Retina (tissue), 1 donor: ENCODE results near the gene HIF1A.
"Not testable (repeated sequence)": the region's sequence is repeated elsewhere in the genome, so short reads cannot be mapped to it uniquely, and the experiment has no call there.

ENCODE experiments used
- DNase-seq: peaks from one replicate; pipeline ENCODE4 v3.0.0-alpha.2; 2016

Gene HIF1A

DNA sequence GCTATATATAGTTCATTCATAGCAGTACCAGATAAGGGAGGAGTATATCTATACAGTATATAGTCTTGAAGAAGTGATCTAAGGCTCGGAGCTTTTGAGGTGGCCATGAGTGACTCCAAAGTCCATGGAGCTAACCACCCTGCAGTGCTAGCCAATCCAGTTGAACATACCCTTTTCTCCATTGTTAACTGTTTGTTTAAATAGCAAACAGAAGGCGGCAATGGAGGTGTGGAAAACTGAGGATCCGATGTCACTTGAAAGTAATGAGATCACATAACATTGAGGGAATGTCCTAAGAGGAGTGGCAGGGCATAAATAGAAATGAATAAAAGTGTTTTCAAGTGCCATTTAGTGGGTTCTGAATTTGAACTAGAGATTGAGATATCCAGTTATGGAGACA lies 54.6 kb downstream of the HIF1A start:
- DNase-seq: no peak

- DNase-seq: peak; percentile 79
Measured at GRCh38 chr14:61750708-61751474, 55.6 kb downstream of the HIF1A start.

GRCh38 chr14:61751475-61751989 lies 56.2 kb downstream of the HIF1A start:
- DNase-seq: no peak

DNA sequence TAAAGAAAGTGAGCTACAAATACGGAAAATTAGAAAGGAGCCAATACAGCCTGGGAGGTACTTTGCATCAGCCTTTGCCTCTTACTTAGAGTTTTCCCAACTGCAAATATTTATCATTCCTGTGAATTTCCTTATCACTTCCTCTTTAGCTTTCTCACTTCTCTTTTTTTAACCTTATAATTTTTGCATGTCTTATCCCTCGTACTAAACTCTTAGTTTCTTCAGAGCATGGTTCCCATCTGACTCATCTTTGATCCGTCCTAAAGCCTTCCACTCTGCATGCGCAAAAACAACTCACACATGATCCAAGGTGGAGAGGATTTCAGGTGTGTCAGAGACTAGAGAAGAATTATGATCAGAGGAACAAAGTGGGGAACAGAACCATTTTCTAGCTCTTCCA lies 57.3 kb downstream of the HIF1A start:
- DNase-seq: no peak

- DNase-seq: no peak
Measured at GRCh38 chr14:61753631-61754030, 58.3 kb downstream of the HIF1A start.

GRCh38 chr14:61754627-61755381 lies 59.5 kb downstream of the HIF1A start:
- no peak for DNase-seq

GRCh38 chr14:61755382-61755742 lies 60.0 kb downstream of the HIF1A start:
- not testable (repeated sequence) for DNase-seq

DNA sequence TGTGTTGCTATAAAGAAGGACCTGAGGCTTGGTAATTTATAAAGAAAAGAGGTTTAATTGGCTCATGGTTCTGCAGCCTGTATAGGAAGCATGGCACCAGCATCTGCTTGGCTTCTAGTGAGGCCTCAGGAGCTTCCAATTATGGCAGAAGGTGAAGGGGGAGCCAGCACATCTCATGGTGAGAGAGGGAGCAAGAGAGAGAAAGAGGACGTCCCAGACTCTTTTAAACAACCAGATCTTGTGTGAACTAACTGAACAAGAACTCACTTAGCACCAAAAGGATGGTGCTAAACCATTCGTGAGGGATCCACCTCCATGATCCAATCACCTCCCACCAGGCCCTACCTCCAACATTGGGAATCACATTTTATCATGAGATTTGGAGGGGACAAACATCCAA lies 60.8 kb downstream of the HIF1A start:
- no peak for DNase-seq

DNA sequence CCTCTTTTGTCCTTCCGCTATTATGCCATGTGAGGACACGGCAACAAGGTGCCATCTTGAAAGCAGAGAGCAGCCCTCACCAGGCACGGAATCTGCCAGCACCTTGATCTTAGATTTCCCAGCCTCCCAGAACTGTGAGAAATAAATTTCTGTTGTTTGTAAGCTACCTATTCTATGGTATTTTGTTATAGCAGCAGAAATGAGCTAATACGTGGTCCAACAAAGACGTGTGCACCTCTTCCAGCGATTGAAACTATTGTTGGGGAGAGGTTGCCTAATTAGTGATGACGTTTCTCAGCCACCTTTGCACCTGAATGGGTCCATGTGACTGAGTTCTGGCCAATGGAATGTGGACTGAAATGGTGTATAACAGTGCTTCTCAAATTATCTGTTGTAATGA lies 64.6 kb downstream of the HIF1A start:
- no peak for DNase-seq

DNA sequence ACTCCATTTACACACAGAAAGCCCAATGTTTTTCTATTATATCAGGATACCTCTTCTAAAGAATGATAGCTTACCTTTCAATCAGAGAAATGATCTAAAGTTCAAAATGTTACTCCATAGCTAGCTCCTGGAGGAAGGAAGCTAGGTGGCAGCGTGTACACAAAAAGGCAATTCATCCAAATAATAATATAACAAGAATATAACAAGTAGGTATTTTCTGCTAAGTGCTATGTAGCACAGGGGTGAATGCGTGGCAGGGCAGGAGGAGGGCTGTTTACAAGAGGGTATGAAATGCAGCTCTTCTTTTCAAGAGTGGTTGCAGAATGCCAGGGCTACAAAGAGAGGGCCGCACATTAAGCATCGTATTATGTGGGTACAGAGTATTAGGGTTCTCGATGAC lies 66.2 kb downstream of the HIF1A start:
- no peak for DNase-seq

- peak; percentile 96 for DNase-seq
Measured at GRCh38 chr14:61761959-61762786, 66.9 kb downstream of the HIF1A start, which contains the start of gene SNAPC1. Gene SNAPC1, plus strand, starts transcription at chr14:61762420. Its CDS starts 41 bp downstream, at chr14:61762461.

DNA sequence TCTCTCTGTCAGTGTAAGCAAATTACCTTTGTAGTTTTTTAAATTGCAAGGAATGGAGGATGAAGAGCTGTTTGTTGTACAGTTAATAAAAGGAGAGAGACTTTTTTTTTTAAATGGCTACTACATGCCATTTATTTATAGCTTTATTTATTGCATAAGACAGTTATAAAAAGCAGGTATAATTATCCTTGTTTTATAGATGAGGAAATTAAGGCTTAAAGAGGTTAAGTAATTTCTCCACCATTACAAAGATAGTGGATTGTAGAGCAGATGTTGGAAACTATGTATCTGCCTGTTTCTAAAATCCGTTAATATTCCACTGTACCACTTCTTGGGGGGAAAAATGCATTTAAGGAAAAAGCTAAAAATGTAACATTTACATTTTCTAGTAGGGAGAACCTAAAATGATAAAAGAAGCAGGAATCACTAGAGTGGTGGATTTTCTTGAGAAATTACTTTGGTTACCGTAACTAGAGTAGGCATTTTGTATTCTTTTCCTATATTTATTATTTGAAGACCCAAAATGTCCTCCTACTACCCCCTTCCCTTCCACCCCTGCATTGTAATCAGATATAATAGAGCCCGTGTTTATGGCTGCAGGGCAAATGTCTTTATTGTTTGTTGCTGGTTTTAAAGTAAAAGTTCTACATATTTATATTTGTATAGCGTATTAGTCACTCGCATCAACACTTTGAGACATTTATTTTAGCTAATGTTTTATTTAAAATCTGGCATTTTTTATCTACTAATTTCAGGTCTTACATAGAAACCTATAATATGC lies 69.2 kb downstream of the HIF1A start:
- no peak for DNase-seq

DNA sequence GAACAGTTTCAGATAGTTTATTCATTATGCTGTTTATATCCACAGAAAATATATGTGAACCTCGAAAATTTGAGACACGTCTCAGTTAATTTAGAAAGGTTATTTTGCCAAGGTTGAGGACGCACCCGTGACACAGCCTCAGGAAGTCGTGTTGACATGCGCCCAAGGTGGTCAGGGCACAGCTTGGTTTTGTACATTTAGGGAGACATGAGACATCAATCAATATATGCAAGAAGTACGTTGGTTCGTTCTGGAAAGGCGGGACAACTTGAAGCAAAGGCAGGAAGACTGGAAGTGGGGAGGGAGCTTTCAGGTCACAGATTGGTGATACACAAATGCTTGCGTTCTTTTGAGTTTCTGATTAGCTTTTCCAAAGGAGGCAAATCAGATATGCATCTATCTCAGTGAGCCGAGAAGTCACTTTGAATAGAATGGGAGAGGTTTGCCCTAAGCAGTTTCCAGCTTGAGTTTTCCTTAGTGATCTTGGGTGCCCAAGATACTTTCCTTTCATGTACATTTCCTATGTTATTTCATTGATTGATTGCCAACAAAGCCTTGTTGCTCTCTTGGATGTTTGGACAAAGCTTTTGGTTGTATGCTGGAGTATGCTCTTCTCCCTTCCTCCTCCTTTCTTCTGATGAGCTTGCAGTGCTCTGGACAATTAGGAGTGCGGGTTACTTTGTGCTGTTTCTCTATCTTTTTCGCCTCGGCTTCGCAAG lies 70.1 kb downstream of the HIF1A start:
- peak; percentile 27 for DNase-seq

- DNase-seq: no peak
Measured at GRCh38 chr14:61766151-61766550, 70.8 kb downstream of the HIF1A start.

- no peak for DNase-seq
Measured at GRCh38 chr14:61768240-61768639, 72.9 kb downstream of the HIF1A start.

- no peak for DNase-seq
Measured at GRCh38 chr14:61769893-61770292, 74.6 kb downstream of the HIF1A start.

- no peak for DNase-seq
Measured at GRCh38 chr14:61774861-61775260, 79.5 kb downstream of the HIF1A start.

DNA sequence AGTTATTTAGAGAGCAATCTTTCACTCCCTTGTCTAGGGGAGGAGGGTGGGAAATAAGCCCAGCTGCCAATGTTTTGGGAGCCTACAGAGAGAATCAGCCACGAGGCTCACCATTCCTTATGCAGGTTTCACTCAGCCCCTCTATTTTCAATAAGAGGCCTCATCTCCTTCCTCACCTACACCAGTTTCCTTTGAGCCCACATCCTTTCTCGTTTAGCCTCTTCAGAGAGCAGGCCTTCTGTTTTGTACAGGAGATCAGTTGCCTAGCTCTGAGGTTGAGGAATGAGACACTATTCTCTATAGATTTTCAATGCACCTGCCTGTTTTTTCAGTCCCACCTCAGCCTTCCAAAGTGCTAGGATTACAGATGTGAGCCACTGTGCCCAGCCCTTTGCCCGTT lies 84.8 kb downstream of the HIF1A start:
- no peak for DNase-seq

DNA sequence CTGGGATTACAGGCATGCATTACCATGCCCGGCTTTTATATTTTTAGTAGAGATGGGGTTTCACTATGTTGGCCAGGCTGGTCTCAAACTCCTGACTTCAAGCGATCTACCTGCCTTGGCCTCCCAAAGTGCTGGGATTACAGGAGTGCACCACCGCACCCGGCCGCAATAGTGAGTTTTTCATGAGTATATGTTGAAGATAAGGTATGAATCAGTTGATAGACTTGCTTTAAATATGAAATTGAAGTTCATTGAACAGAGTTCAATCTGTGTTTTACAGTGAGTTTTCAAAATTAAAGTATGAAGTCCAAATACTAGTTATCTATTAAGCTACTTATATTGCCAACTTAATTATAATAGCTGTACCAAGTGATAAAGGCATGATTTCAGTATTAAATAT lies 102.0 kb downstream of the HIF1A start:
- no peak for DNase-seq
